Kidney capillary endothelial cell (primary cell): ENCODE data around the gene IRF1.
A peak's percentile ranks its signal among the peaks of the same experiment; 100 is the strongest.

Experiments
- DNase-seq: peaks from one replicate; pipeline ENCODE4 v3.0.0-alpha.2; 2018; ENCODE audit warnings: low spot score

The IRF1 gene

GRCh38 chr5:132460846-132461568 lies 29.6 kb downstream of the IRF1 start:
- DNase-seq: no peak

- no peak for DNase-seq
Observed at GRCh38 chr5:132459983-132460838, 30.4 kb downstream of the IRF1 start.

- DNase-seq: no peak
Observed at GRCh38 chr5:132459031-132459982, 31.3 kb downstream of the IRF1 start.

DNA sequence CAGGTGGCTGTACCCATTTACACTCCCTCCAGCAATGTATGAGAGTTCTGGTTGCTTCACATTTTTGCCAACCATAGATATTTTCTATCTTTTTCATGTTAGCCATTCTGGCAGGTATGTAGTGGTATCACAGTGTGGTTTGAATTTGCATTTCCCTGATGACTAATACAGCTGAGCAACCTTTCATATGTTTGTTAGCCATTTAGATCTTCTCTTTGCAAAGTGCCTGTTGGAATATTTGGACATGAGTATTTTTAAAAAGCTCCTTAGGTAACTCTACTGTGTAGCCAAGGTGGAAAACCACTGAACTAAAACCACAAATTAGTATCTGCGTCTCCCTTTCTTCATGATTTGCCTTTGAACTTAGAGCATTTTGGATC lies 31.9 kb downstream of the IRF1 start:
- no peak for DNase-seq

- DNase-seq: no peak
Observed at GRCh38 chr5:132458226-132458560, 32.4 kb downstream of the IRF1 start.

- DNase-seq: no peak
Observed at GRCh38 chr5:132457371-132458225, 33.0 kb downstream of the IRF1 start.

GRCh38 chr5:132456987-132457361 lies 33.6 kb downstream of the IRF1 start:
- DNase-seq: no peak

DNA sequence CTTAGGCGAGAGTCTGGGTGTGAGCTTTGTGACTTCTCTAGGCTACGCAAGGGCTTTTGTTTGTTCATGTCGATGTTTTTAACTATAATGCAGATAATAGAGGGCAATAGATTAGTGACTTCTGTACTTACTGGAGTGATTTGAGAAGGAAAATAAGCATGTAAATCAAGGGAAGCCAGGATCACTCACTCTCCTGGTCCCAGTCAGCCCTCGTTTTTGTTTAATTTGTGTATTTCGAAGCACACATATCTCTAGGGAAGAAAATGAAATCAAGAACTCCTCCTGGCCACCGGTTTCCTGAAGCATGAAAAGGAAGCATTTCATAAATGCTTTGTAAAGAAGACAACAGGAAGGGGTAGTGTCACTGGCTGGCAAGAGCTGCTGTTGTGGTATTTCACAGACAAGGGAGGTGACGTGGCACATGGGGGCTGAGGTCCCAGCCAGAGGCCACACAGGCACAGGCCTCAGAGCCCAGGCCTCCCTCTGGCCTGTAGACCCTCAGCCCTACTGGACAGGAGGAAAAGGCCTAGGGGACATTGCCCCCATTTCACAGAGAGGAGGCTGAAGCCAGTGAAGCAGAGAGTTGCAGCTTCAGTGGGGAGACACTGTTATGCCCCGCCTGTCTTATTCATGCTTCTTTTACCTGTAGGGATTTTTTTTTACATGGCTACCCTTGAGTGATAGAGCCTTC lies 34.1 kb downstream of the IRF1 start:
- DNase-seq: peak; percentile 74

GRCh38 chr5:132455614-132456115 lies 34.9 kb downstream of the IRF1 start:
- no peak for DNase-seq

GRCh38 chr5:132454361-132454760 lies 36.2 kb downstream of the IRF1 start:
- DNase-seq: no peak

GRCh38 chr5:132451387-132451786 lies 39.2 kb downstream of the IRF1 start:
- DNase-seq: no peak

DNA sequence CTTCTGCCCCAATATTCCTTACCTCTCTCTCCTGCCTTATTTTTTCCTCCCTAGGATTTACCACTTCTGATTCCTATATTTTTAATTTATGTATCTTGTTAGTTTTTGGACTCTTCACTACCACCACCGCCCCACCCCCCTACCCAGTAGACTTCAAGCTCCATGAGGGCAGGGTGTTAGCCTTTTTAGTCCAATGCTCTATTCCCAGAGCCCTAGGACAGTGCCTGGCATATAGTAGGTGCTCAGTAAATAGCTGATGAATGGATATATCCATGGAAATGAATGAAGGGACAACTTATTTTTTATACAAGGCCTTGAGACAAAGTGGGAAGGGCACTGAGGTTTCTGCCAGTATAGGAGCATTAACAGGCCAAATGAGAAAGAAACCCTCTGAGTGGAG lies 41.5 kb downstream of the IRF1 start:
- DNase-seq: no peak

GRCh38 chr5:132447196-132447595 lies 43.4 kb downstream of the IRF1 start:
- DNase-seq: no peak

DNA sequence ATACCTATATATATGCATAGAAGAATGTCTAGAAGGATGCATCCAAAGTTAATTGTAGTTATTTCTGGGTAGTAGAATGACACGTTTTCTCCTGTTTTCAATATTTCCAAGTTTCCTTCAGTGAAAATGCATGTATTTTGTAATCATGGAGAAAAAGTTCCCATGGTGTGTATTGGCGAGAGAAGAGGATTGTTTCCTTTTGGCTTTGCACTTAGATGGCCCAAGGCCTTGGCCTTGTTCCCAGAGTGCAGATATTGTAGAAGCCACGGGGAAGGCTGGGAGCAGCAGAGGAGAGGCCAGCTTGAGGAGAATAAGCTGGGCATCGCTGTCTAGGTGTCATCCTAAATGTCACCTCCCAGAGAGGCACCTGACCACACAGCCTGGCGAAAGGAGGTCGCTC lies 44.0 kb downstream of the IRF1 start:
- DNase-seq: no peak

- no peak for DNase-seq
Observed at GRCh38 chr5:132445930-132446329, 44.6 kb downstream of the IRF1 start.

DNA sequence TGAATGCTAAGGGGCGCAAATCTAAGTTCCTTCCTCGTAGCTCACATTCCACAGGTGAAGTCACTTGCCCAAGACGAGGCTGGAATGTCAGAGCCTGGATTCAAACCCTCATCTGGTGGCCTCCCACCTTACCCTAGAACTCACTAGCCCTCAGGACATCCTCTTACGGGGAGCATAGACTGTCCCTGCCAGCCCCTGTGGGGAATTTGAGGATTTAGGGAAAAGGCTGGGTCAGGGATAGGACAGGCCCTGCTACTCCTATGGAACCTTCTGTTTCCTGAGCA lies 45.0 kb downstream of the IRF1 start:
- DNase-seq: no peak

DNA sequence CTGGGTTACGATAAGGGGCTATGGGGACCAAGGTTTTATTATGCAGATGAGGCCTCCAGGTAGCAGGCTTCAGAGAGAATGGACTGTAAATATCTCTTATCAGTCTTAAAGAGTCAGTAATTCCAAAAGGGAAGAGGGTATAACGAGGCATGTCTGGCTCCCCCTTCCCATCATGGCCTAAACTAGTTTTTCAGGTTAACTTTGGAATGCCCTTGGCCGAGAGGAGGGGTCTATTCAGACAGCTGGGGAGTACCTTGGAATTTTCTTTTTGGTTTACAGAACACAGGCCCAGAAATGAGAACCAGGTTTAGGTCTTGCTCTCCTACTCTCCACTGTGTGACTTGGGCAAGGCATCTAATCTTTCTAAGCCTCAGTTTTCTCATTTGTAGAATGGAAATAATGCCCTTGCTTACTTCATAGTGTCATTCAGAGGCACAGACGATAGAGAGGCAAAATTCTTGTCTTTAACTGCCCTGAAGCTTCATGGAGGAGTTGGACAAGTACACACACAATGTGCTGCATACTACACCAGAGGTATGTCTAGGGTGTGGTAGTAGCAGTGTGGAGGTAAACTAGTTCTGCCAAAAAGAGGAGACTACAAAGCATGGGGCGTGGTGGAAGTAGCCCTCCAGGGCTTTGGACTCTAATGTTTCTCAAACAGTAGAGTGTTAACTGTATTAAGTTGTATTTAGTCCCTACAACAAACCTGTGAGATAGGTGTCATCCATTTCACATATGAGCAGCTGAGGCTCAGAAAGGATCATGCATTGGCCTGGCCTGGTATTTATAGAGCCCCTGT lies 45.5 kb downstream of the IRF1 start:
- no peak for DNase-seq

DNA sequence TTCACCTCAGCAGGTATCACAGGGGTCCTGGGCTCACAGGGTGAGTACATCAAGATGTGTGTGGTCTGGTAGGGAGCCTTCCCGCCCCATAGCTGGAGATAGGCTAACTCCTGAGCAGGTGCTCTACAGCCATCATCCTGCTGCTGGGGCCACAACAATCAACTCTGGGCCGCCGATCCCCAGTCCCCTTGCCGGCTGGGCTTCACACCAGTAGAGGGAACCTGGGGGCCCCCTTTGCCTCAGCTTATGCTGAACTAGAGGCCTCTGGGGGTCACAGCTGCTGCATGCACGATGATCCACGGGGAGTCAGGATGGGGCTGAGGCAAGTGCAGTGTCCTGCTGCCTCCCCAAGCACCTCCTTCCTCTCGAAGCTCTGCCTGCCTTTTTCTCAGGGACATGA lies 46.5 kb downstream of the IRF1 start:
- no peak for DNase-seq

- DNase-seq: no peak
Observed at GRCh38 chr5:132439521-132440089, 51.0 kb downstream of the IRF1 start.

DNA sequence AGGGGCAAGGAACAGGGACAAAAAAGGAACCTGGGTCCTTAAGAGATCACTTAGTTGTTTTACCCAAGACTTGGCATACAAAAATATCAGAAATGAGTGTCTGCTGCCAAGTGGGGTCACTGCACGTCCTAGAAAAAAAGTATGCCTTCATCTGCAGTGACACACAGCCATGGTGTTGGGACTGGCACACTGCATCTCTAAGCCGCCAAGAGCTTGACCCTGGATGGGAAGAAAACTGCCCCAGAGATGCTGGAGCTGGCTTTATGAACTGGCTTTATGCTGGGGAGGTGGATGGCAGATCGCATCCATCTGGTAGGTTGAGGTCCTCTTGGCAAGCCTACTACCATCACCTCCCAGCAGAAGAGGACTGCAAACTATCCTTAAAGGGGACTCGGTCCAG lies 51.7 kb downstream of the IRF1 start:
- no peak for DNase-seq
